DOHH2 (cell line): ENCODE data around the gene WWP2.

Experiments
- H3F3A ChIP-seq: fragments of 200-600 bp; sonication (generic), shearing (Covaris generic); 2 replicates; pipeline ENCODE4 v1.6.0; 2016; ENCODE audit warnings: antibody characterized with exemption, mild to moderate bottlenecking; ENCODE audit not compliant: control insufficient read depth, insufficient read depth
- H3K27ac ChIP-seq: fragments of 200-600 bp; sonication (generic); 2 replicates; pipeline ENCODE4 v1.5.1; 2014; ENCODE audit warnings: low read depth, mild to moderate bottlenecking, low read length, moderate library complexity
- H3K27me3 ChIP-seq: fragments of 200-600 bp; sonication (generic); 2 replicates; pipeline ENCODE4 v1.6.1; 2014; ENCODE audit warnings: mild to moderate bottlenecking, low read length, mixed read lengths; ENCODE audit not compliant: control insufficient read depth
- H3K36me3 ChIP-seq: fragments of 200-600 bp; sonication (generic); 2 replicates; pipeline ENCODE4 v1.6.1; 2014; ENCODE audit warnings: mild to moderate bottlenecking, low read length, moderate library complexity, mixed read lengths; ENCODE audit not compliant: control insufficient read depth
- H3K4me1 ChIP-seq: fragments of 200-600 bp; sonication (generic); 2 replicates; pipeline ENCODE4 v1.6.1; 2014; ENCODE audit warnings: mild to moderate bottlenecking, low read length, mixed read lengths; ENCODE audit not compliant: control insufficient read depth
- H3K4me2 ChIP-seq: fragments of 200-600 bp; sonication (generic); 2 replicates; pipeline ENCODE4 v1.6.0; 2014; ENCODE audit warnings: mild to moderate bottlenecking, low read length, moderate library complexity
- H3K4me3 ChIP-seq: fragments of 200-600 bp; sonication (generic); 2 replicates; pipeline ENCODE4 v1.5.1; 2014; ENCODE audit warnings: mild to moderate bottlenecking, low read length, mixed read lengths
- H3K79me2 ChIP-seq: fragments of 200-600 bp; sonication (generic); 2 replicates; pipeline ENCODE4 v1.6.1; 2014; ENCODE audit warnings: mild to moderate bottlenecking, low read length, mixed read lengths; ENCODE audit not compliant: control insufficient read depth
- H3K9me2 ChIP-seq: fragments of 200-600 bp; sonication (generic); replicated peaks from 2 replicates; pipeline ENCODE4 v1.6.1; 2014; ENCODE audit warnings: mild to moderate bottlenecking, low read length, mixed read lengths; ENCODE audit not compliant: control insufficient read depth
- H3K9me3 ChIP-seq: fragments of 200-600 bp; sonication (generic); 2 replicates; pipeline ENCODE4 v1.6.1; 2014; ENCODE audit warnings: antibody characterized with exemption, low read length, mixed read lengths; ENCODE audit not compliant: control insufficient read depth, insufficient read depth
- H4K20me1 ChIP-seq: fragments of 200-600 bp; sonication (generic); 2 replicates; pipeline ENCODE4 v1.6.0; 2014; ENCODE audit warnings: low read depth, mild to moderate bottlenecking, antibody characterized with exemption, low read length, moderate library complexity; ENCODE audit not compliant: control insufficient read depth, insufficient read depth
- EZH2phosphoT487 ChIP-seq: fragments of 200-600 bp; sonication (generic); IDR thresholded peaks from 2 replicates; pipeline ENCODE4 v1.6.1; 2017; ENCODE audit warnings: borderline replicate concordance, mild to moderate bottlenecking, antibody characterized with exemption, low read length, moderate library complexity, mixed read lengths
- TF ChIP-seq, protein P1 (sequence below): fragments of 200-600 bp; sonication (generic); IDR thresholded peaks from one replicate; pipeline ENCODE4 v1.5.1; 2014; ENCODE audit warnings: antibody characterized with exemption, mild to moderate bottlenecking, low read depth, low read length; ENCODE audit not compliant: poor library complexity, severe bottlenecking

The WWP2 gene

DNA sequence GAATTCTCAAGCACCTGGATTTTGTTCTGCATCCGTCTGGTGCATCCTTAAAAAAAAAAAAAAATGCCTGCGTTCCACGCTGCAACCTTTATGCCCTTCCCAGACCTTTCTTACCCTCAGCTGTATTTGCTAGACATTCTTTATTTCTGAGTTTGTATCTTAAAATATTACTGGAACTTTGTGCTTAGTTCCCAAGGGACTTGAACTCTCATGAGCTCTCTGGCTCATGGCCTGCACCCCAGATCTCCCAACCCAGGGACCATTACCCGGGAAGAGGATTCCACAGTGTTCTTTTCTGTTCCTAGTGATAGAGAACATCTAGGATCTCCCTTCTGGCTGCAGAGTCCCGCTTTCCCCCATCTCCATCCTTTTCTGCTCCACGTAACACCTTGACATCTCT lies 160.1 kb downstream of the WWP2 start:
- Histone ChIP-seq H4K20me1 (no peaks in the 10 kb centered on the region), H3K9me2 (no peaks in the 10 kb centered on the region), H3F3A (no peaks in the 10 kb centered on the region), H3K4me1 (no peaks in the 10 kb centered on the region), H3K9me3 (no peaks in the 10 kb centered on the region), H3K4me3 (no peak overlapping the region), H3K79me2 (no peaks in the 10 kb centered on the region), H3K36me3 (no peaks in the 10 kb centered on the region), H3K4me2 (no peak overlapping the region), H3K27ac (no peak overlapping the region), H3K27me3 (no peaks in the 10 kb centered on the region)
- TF ChIP-seq, protein P1, sequence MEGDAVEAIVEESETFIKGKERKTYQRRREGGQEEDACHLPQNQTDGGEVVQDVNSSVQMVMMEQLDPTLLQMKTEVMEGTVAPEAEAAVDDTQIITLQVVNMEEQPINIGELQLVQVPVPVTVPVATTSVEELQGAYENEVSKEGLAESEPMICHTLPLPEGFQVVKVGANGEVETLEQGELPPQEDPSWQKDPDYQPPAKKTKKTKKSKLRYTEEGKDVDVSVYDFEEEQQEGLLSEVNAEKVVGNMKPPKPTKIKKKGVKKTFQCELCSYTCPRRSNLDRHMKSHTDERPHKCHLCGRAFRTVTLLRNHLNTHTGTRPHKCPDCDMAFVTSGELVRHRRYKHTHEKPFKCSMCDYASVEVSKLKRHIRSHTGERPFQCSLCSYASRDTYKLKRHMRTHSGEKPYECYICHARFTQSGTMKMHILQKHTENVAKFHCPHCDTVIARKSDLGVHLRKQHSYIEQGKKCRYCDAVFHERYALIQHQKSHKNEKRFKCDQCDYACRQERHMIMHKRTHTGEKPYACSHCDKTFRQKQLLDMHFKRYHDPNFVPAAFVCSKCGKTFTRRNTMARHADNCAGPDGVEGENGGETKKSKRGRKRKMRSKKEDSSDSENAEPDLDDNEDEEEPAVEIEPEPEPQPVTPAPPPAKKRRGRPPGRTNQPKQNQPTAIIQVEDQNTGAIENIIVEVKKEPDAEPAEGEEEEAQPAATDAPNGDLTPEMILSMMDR: no peak
- no peak for TF ChIP-seq EZH2phosphoT487

DNA sequence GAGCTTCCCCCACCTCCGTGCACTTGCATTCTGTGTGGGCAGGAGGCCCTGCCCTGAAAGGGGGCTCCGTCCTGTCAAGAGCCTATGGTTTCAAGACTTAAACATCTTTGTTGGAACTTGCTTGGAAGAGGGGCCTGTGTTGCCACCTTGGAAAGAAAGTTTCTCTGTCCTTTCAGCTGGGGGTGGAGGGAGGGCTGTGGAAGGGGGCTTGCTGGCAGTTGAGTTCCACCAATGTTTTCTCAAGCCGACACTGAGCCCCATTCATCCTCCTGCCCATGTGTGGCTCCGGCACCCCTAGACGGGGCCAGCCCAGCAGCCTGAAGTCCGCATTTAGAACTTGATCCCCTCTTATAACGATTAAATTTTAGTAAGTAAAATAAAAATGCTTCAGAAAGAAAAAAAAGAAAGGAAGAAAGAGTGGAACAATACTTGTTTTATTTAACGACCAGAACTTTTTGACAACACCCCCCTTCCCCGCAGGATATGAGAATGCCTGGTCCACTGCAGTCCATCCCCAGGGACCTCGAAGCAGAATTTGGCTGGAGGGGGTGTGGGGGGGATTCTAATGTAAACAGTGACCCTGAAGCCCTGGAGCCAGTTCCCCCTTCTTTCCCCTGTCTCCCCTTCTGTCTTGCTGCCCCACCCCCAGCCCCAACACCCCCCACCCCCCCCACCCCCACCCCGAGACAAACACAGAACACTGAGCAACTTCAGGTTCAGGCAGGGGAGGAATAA lies 162.1 kb downstream of the WWP2 start:
- H3F3A ChIP-seq: no peaks in the 10 kb centered on the region
- no peak overlapping the region for H3K4me2 ChIP-seq
- H4K20me1 ChIP-seq: no peaks in the 10 kb centered on the region
- no peak overlapping the region for H3K4me3 ChIP-seq
- H3K36me3 ChIP-seq: no peaks in the 10 kb centered on the region
- H3K9me3 ChIP-seq: no peaks in the 10 kb centered on the region
- H3K27me3 ChIP-seq: no peaks in the 10 kb centered on the region
- H3K27ac ChIP-seq: no peak overlapping the region
- H3K79me2 ChIP-seq: no peaks in the 10 kb centered on the region
- TF ChIP-seq, protein P1: no peak
- TF ChIP-seq EZH2phosphoT487: no peak
- H3K9me2 ChIP-seq: no peaks in the 10 kb centered on the region
- H3K4me1 ChIP-seq: no peaks in the 10 kb centered on the region

DNA sequence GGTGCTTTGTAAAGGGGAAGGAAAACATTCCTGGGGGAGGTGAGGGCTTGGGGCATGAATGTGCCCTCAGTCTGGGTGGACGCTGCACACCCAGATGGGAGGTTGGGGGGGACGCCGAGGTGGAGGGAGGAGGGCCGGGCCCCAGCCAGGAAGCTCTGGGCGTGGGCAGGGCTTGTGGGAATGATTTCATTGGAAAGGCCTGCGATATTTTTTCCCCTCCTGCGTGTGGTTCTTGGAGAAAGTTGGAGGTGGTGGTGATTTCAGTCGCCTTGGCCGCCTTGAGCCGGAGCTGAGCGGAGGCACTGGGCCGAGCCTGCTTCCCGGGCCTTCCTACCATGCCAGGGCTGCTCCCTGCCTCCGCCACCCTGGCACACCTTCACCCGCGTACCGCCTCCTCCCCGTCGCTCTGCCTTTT lies 162.7 kb downstream of the WWP2 start:
- Histone ChIP-seq H3K79me2 (no peaks in the 10 kb centered on the region), H3K4me2 (no peak overlapping the region), H3K36me3 (no peaks in the 10 kb centered on the region), H3K4me1 (no peaks in the 10 kb centered on the region), H3K9me3 (no peaks in the 10 kb centered on the region), H3K9me2 (no peaks in the 10 kb centered on the region), H3K4me3 (no peak overlapping the region), H3F3A (no peaks in the 10 kb centered on the region), H4K20me1 (no peaks in the 10 kb centered on the region), H3K27ac (no peak overlapping the region), H3K27me3 (no peaks in the 10 kb centered on the region)
- TF ChIP-seq EZH2phosphoT487: no peak
- TF ChIP-seq, protein P1: no peak
